IMR-90 (cell line): ENCODE measurements around the gene DNAJA1. TPM values are rescaled to one million over a fixed set of nuclear protein-coding genes. Genes with fewer than 3 reads are reported as not detected.

Source experiments
- ATAC-seq: fragments of 200-7000 bp; cut with Tn5 transposase; 2 replicates; pipeline ENCODE4 v1.9.1; 2020; ENCODE audit warnings: low read depth, mild to moderate bottlenecking, moderate library complexity
- BruUV-seq: library from RNA; stranded (reverse); fragments of 400-500 nt; replicated peaks from 2 replicates; lab custom pipeline; 2021; lab: Mats Ljungman, UMichigan
- CTCF ChIA-PET: fragments of 300-600 bp; formaldehyde crosslinking; extraction: SDS; loops from one replicate; lab custom pipeline; 2021; ENCODE audit warnings: antibody characterized with exemption; lab: Yijun Ruan, JAX
- POLR2A ChIA-PET: fragments of 300-600 bp; sonication (Branson Sonifier 250); formaldehyde crosslinking; loops from one replicate; lab custom pipeline; 2022; ENCODE audit warnings: antibody characterized with exemption; ENCODE audit not compliant: unreplicated experiment; lab: Charles Lee
- DNase-seq: peaks from one replicate; pipeline ENCODE4 v3.0.0; 2013
- H2AFZ ChIP-seq: replicated peaks from 2 replicates; pipeline ENCODE3; 2013; ENCODE audit warnings: low read length, mild to moderate bottlenecking; ENCODE audit not compliant: poor library complexity
- H2AK5ac ChIP-seq: 2 replicates; pipeline ENCODE4 v1.6.1; 2013; ENCODE audit warnings: low read depth, low read length, inconsistent platforms
- H2AK9ac ChIP-seq: replicated peaks from 2 replicates; pipeline ENCODE3; 2013; ENCODE audit warnings: mild to moderate bottlenecking, low read depth, low read length, moderate library complexity; ENCODE audit not compliant: poor library complexity
- H2BK120ac ChIP-seq: 2 replicates; pipeline ENCODE4 v1.6.1; 2013; ENCODE audit warnings: low read depth, low read length, inconsistent platforms
- H2BK15ac ChIP-seq: 3 replicates; pipeline ENCODE4 v1.6.1; 2013; ENCODE audit warnings: low read depth, low read length, inconsistent platforms
- H2BK20ac ChIP-seq: 2 replicates; pipeline ENCODE4 v1.6.1; 2013; ENCODE audit warnings: low read depth, mild to moderate bottlenecking, inconsistent platforms, low read length, moderate library complexity
- H2BK5ac ChIP-seq: 2 replicates; pipeline ENCODE4 v1.6.1; 2013; ENCODE audit warnings: mild to moderate bottlenecking, low read depth, low read length, inconsistent platforms; ENCODE audit not compliant: poor library complexity, severe bottlenecking
- H3K14ac ChIP-seq: replicated peaks from 2 replicates; pipeline ENCODE4 v1.6.1; 2013; ENCODE audit warnings: low read depth, low read length, inconsistent platforms
- H3K18ac ChIP-seq: 2 replicates; pipeline ENCODE4 v1.6.1; 2013; ENCODE audit warnings: low read depth, low read length, control low read depth
- H3K23ac ChIP-seq: 2 replicates; pipeline ENCODE4 v1.6.1; 2013; ENCODE audit warnings: low read depth, low read length, inconsistent platforms
- H3K27ac ChIP-seq: 2 replicates; pipeline ENCODE4 v1.5.1; 2013; ENCODE audit warnings: mild to moderate bottlenecking, control low read depth, low read length; ENCODE audit not compliant: insufficient read depth
- H3K27me3 ChIP-seq: 2 replicates; pipeline ENCODE4 v1.6.1; 2013; ENCODE audit warnings: low read length; ENCODE audit not compliant: control insufficient read depth, insufficient read depth
- H3K36me3 ChIP-seq: 2 replicates; pipeline ENCODE4 v1.6.1; 2013; ENCODE audit warnings: low read length, mixed read lengths; ENCODE audit not compliant: control insufficient read depth, insufficient read depth
- H3K4ac ChIP-seq: 2 replicates; pipeline ENCODE4 v1.6.1; 2013; ENCODE audit warnings: low read depth, low read length, inconsistent platforms
- H3K4me1 ChIP-seq: 2 replicates; pipeline ENCODE4 v1.6.1; 2013; ENCODE audit warnings: low read length, mixed read lengths; ENCODE audit not compliant: control insufficient read depth, insufficient read depth
- H3K4me2 ChIP-seq: 2 replicates; pipeline ENCODE4 v1.6.1; 2013; ENCODE audit warnings: low read depth, mild to moderate bottlenecking, control low read depth, low read length, moderate library complexity
- H3K4me3 ChIP-seq: 2 replicates; pipeline ENCODE4 v1.5.1; 2013; ENCODE audit warnings: low read depth, mild to moderate bottlenecking, control low read depth, low read length, moderate library complexity; ENCODE audit not compliant: insufficient read depth
- H3K56ac ChIP-seq: 2 replicates; pipeline ENCODE4 v1.6.1; 2013; ENCODE audit warnings: low read length, inconsistent platforms; ENCODE audit not compliant: insufficient read depth; ENCODE audit errors: extremely low read depth
- H3K79me1 ChIP-seq, 2 experiments: 2 replicates each; pipeline ENCODE4 v1.6.1; 2013; ENCODE audit warnings: low read length in 2 of 2, inconsistent platforms in 1 of 2, low read depth in 1 of 2
- H3K9ac ChIP-seq: 2 replicates; pipeline ENCODE4 v1.6.1; 2013; ENCODE audit warnings: low read depth, low read length, control low read depth
- H3K9me1 ChIP-seq: 2 replicates; pipeline ENCODE4 v1.6.1; 2013; ENCODE audit warnings: low read length, inconsistent platforms; ENCODE audit not compliant: insufficient read depth
- H3K9me3 ChIP-seq: 2 replicates; pipeline ENCODE4 v1.6.1; 2013; ENCODE audit warnings: low read length; ENCODE audit not compliant: control insufficient read depth, insufficient read depth
- H4K20me1 ChIP-seq: 2 replicates; pipeline ENCODE4 v1.6.1; 2013; ENCODE audit warnings: low read length, inconsistent platforms; ENCODE audit not compliant: insufficient read depth
- H4K5ac ChIP-seq: 2 replicates; pipeline ENCODE4 v1.6.1; 2013; ENCODE audit warnings: mild to moderate bottlenecking, low read depth, low read length, control low read depth
- H4K8ac ChIP-seq, 2 experiments: 2 replicates each; pipeline ENCODE4 v1.6.1; 2013; ENCODE audit warnings: low read depth in 2 of 2, low read length in 2 of 2, control low read depth in 1 of 2, inconsistent platforms in 1 of 2
- H4K91ac ChIP-seq: 2 replicates; pipeline ENCODE4 v1.6.1; 2013; ENCODE audit warnings: low read depth, low read length, inconsistent platforms; ENCODE audit not compliant: insufficient read depth
- BHLHE40 ChIP-seq: fragments of 150-350 bp; IDR thresholded peaks from 2 replicates; pipeline ENCODE4 v1.6.1; 2016; ENCODE audit warnings: mild to moderate bottlenecking, low read depth, low read length
- CEBPB ChIP-seq: IDR thresholded peaks from 2 replicates; pipeline ENCODE4 v1.6.1; 2012; ENCODE audit warnings: low read depth, low read length, improper control_type of control experiment
- CTCF ChIP-seq: conservative IDR thresholded peaks from 2 replicates; pipeline ENCODE4 v1.5.1; 2012; ENCODE audit warnings: mild to moderate bottlenecking, low read depth, low read length, improper control_type of control experiment
- RCOR1 ChIP-seq: IDR thresholded peaks from 2 replicates; pipeline ENCODE4 v1.6.1; 2012; ENCODE audit warnings: mild to moderate bottlenecking, low read length, improper control_type of control experiment; ENCODE audit not compliant: insufficient replicate concordance
- SMC3 ChIP-seq: fragments of 150-350 bp; IDR thresholded peaks from 2 replicates; pipeline ENCODE4 v1.6.1; 2016; ENCODE audit warnings: low read depth, mild to moderate bottlenecking, antibody characterized with exemption, low read length, moderate library complexity
- WGBS, 2 experiments: methylation state at CpG; one replicate each; pipeline versions ENCODE4 v1.1.5 to v1.1.7; 2013; ENCODE audit warnings: missing lambda C conversion rate in 2 of 2; ENCODE audit not compliant: insufficient read length in 1 of 2; ENCODE audit errors: extremely low coverage in 2 of 2; 5-methylcytosine and 5-hydroxymethylcytosine counted together
- dilution Hi-C: fragments of 300-500 bp; cut with HindIII; formaldehyde crosslinking; loops from one replicate; pipeline ENCODE4 v1.14.3; 2018; ENCODE audit warnings: low sequenced_read_pairs; ENCODE audit not compliant: unreplicated experiment
- in situ Hi-C: fragments of 300-500 bp; cut with MboI; formaldehyde crosslinking; loops from 3 replicates; pipeline ENCODE4 v1.14.3; 2019; ENCODE audit warnings: low sequenced_read_pairs, inconsistent platforms, mixed read lengths
- intact Hi-C: fragments of 100-400 bp; cut with micrococcal nuclease; formaldehyde crosslinking; loops from 2 replicates; pipeline ENCODE4 v1.10.0; 2022
- polyA plus RNA-seq, 3 experiments: library from polyadenylated mRNA; depleted of rRNA; stranded (reverse); fragments of >200 nt; gene quantifications; 2 replicates each; pipeline ENCODE4 v1.2.3, GENCODE V29; 2012; ENCODE audit warnings: low replicate concordance in 1 of 3
- total RNA-seq: library from RNA; depleted of rRNA; stranded (reverse); fragments of >200 nt; gene quantifications from 2 replicates; pipeline ENCODE4 v1.2.3, GENCODE V29; 2012

DNAJA1 gene
- total and polyA plus RNA-seq, 2 of the 4 experiments (the other 2 are of a cell fraction): 59.5 to 118 TPM

DNA sequence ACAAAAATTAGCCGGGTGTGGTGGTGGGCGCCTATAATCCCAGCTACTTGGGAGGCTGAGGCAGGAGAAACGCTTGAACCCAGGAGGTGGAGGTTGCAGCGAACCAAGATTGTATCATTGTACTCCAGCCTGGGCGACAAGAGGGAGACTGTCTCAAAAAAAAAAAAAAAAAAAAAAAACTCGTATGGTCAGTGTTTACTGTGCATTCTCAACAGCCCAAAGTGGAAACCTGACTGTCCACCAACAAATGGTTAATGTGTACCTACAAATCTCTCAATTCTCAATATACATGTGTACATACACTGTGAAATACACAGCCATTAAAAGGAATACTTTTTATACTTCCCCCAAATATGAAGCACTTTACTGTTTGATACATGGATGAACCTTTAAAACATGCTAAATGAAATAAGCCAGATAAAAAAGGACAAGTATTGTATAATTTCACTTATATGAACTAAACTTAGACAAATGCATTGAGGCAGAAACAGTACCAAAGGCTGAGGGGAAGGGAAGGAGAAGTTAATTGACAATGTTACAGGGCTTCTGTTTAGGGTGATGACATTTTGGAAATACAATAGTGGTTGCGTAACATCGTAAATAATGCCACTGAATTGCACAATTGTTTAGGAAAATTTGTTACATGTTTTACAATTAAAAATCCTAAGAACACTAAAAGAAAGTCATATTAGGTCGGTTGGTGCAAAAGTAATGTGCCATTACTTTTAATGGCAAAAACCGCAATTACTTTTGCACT, 16.5 kb downstream of the DNAJA1 start:
- Histone ChIP-seq H3K4ac (no peak overlapping the region), H2AK9ac (no peak overlapping the region), H3K4me2 (no peak overlapping the region), H2AK5ac (no peak overlapping the region), H2BK15ac (no peak overlapping the region), H3K9ac (no peak overlapping the region), H2AFZ (no peak overlapping the region), H3K36me3 (peaks cover 29% of the 10 kb centered on the region), H4K5ac (no peak overlapping the region), H2BK5ac (no peak overlapping the region), H3K23ac (no peak overlapping the region), H3K27ac (no peak overlapping the region), H2BK120ac (no peak overlapping the region), H3K56ac (no peak overlapping the region), H4K8ac (no peak overlapping the region), H2BK20ac (no peak overlapping the region), H3K9me1 (peaks cover 5% of the 10 kb centered on the region; the same call in 1 of the 2 replicates), H3K4me3 (no peak overlapping the region), H3K14ac (no peak overlapping the region), H4K91ac (no peak overlapping the region), H4K20me1 (no peaks in the 10 kb centered on the region), H3K27me3 (no peaks in the 10 kb centered on the region), H3K9me3 (no peaks in the 10 kb centered on the region), H3K4me1 (no peaks in the 10 kb centered on the region), H3K18ac (no peak overlapping the region), H3K79me1 (peaks cover 3 to 18% of the 10 kb centered on the region in 2 experiments)
- in situ Hi-C loops (no loop called here), intact Hi-C loops (no loop called here), dilution Hi-C loops (no loop called here)
- no peak for ATAC-seq
- ChIA-PET CTCF (no interaction called here), POLR2A (interaction anchor here (0.7 kb wide), 1 partner anchor 147 kb away, joined by 22 read pairs; no protein-coding TSS in a partner anchor)
- WGBS, 2 experiments: 100% methylated on average over 2 of the region's 10 CpGs; no CpG with 5 or more reads in 1 of the 2 experiments
- DNase-seq: no peak
- peak; percentile 97 for TF ChIP-seq CEBPB
- TF ChIP-seq BHLHE40: no peak
- no peak for TF ChIP-seq SMC3
- TF ChIP-seq CTCF: no peak
- no peak for TF ChIP-seq RCOR1
- BruUV-seq: no TSS peak
